GM23248 (cell line): ENCODE results near the gene FAM241A.

ENCODE experiments used
- EZH2 ChIP-seq: fragments of 200-600 bp; sonication (generic); IDR thresholded peaks from 2 replicates; pipeline ENCODE4 v1.6.1; 2018; ENCODE audit warnings: antibody characterized with exemption, mild to moderate bottlenecking; ENCODE audit not compliant: insufficient read depth, poor library complexity, severe bottlenecking
- EZH2phosphoT487 ChIP-seq: fragments of 200-600 bp; sonication (generic); IDR thresholded peaks from 2 replicates; pipeline ENCODE4 v1.6.1; 2018; ENCODE audit warnings: antibody characterized with exemption, moderate library complexity, mild to moderate bottlenecking, low read depth; ENCODE audit not compliant: insufficient read depth

DNA sequence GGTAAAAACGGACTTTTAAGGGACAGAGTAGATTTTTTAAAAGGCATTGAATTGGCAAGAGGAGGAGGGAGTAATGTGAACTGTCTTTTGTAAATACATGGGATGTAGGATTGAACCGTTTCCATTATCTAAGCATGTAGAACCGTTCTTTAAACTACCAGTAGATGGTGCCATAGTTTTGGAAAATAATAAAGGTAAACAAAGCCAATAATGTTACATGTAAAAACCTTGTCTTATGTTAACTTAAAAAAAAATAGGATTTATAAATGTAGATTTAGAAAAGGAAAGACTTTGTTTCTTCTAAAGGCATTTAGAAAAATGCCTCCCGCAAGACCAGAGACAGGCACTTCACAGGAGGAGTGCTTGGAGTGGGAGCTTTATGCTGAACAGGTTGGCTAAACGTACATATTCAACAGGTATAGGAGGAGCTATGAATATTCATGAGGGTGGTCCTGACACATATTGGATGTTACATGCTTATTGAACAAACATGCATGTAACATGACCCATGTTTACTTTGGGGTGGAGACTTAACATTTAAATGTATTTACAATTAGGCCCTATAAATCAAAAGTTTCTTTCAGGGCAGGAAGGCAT, 45.5 kb upstream of the FAM241A start:
- TF ChIP-seq EZH2 (no peak), EZH2phosphoT487 (no peak)
